HG03060 (cell line): ENCODE results near the gene IMMP2L.

Experiments
- ATAC-seq: cut with Tn5 transposase; IDR thresholded peaks from one replicate; pipeline ENCODE4 v1.9.1; 2021; ENCODE audit warnings: low read depth, moderate number of reproducible peaks; ENCODE audit not compliant: unreplicated experiment

IMMP2L gene

GRCh38 chr7:110637252-110637651 is 925.0 kb downstream of the IMMP2L start:
- no peak for ATAC-seq

- ATAC-seq = no peak
Measured at GRCh38 chr7:110633313-110633712, 929.0 kb downstream of the IMMP2L start.

GRCh38 chr7:110626414-110626813 is 935.9 kb downstream of the IMMP2L start:
- no peak for ATAC-seq

- ATAC-seq = no peak
Measured at GRCh38 chr7:110625294-110625693, 937.0 kb downstream of the IMMP2L start.

GRCh38 chr7:110623436-110623835 is 938.9 kb downstream of the IMMP2L start:
- no peak for ATAC-seq

- ATAC-seq = no peak
Measured at GRCh38 chr7:110621289-110621688, 941.0 kb downstream of the IMMP2L start.

GRCh38 chr7:110620110-110620735 is 942.1 kb downstream of the IMMP2L start:
- ATAC-seq = no peak
